ENCODE results near the gene FOXO1.

- TF ChIP-seq EZH2phosphoT487 (IDR thresholded peaks at IDR 0.05; ENCODE audit: borderline replicate concordance) = no peak
- TF ChIP-seq POLR2A (IDR thresholded peaks at IDR 0.05; ENCODE audit: borderline replicate concordance, extremely low read depth, insufficient read depth, insufficient read length) = no peak
- TF ChIP-seq, protein P1, sequence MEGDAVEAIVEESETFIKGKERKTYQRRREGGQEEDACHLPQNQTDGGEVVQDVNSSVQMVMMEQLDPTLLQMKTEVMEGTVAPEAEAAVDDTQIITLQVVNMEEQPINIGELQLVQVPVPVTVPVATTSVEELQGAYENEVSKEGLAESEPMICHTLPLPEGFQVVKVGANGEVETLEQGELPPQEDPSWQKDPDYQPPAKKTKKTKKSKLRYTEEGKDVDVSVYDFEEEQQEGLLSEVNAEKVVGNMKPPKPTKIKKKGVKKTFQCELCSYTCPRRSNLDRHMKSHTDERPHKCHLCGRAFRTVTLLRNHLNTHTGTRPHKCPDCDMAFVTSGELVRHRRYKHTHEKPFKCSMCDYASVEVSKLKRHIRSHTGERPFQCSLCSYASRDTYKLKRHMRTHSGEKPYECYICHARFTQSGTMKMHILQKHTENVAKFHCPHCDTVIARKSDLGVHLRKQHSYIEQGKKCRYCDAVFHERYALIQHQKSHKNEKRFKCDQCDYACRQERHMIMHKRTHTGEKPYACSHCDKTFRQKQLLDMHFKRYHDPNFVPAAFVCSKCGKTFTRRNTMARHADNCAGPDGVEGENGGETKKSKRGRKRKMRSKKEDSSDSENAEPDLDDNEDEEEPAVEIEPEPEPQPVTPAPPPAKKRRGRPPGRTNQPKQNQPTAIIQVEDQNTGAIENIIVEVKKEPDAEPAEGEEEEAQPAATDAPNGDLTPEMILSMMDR (IDR thresholded peaks at IDR 0.05 in 2 of 3, conservative IDR thresholded peaks at IDR 0.05 in 1 of 3; ENCODE audit: borderline replicate concordance in 1 of 3, insufficient read depth in 1 of 3, low read depth in 2 of 3, low read length in 2 of 3) = no peak
- TF ChIP-seq RAD21 (IDR thresholded peaks at IDR 0.05; ENCODE audit: low read depth) = no peak
- TF ChIP-seq MAX (IDR thresholded peaks at IDR 0.05) = no peak
- TF ChIP-seq ZFX (IDR thresholded peaks at IDR 0.05) = no peak
Observed at GRCh38 chr13:40533072-40533471, 133.4 kb downstream of the FOXO1 start.

Measured in HCT116 (cell line).